Neural cell (in vitro differentiated cells): ENCODE results near the gene TMEM273. TPM values are rescaled to one million over a fixed set of nuclear protein-coding genes. Genes with fewer than 3 reads are reported as not detected.

ENCODE experiments used
- H2AFZ ChIP-seq: fragments of 200-600, 300-800 bp; sonication (generic), shearing (Covaris generic); 2 replicates; pipeline ENCODE4 v1.6.0; 2014; ENCODE audit warnings: low read depth, mild to moderate bottlenecking, antibody characterized with exemption, low read length, moderate library complexity
- H3F3A ChIP-seq: fragments of 200-600 bp; shearing (Covaris generic); 2 replicates; pipeline ENCODE4 v1.6.1; 2016; ENCODE audit warnings: mild to moderate bottlenecking, moderate library complexity, mixed read lengths, antibody characterized with exemption, low read length; ENCODE audit not compliant: insufficient read depth, poor library complexity, severe bottlenecking
- H3K27ac ChIP-seq: fragments of 200-600, 300-800 bp; sonication (generic), shearing (Covaris generic); 2 replicates; pipeline ENCODE4 v1.5.1; 2014; ENCODE audit warnings: mild to moderate bottlenecking, low read length, moderate library complexity
- H3K27me3 ChIP-seq: fragments of 300-800, 200-600 bp; sonication (generic), shearing (Covaris generic); 2 replicates; pipeline ENCODE4 v1.6.0; 2014; ENCODE audit warnings: mild to moderate bottlenecking, low read depth, low read length, moderate library complexity; ENCODE audit not compliant: insufficient read depth
- H3K36me3 ChIP-seq: fragments of 300-800, 200-600 bp; sonication (generic), shearing (Covaris generic); 2 replicates; pipeline ENCODE4 v1.5.1; 2014; ENCODE audit warnings: mild to moderate bottlenecking, antibody characterized with exemption, low read length, moderate library complexity; ENCODE audit not compliant: insufficient read depth
- H3K4me2 ChIP-seq: fragments of 300-800, 200-600 bp; sonication (generic), shearing (Covaris generic); 2 replicates; pipeline ENCODE4 v1.6.0; 2014; ENCODE audit warnings: mild to moderate bottlenecking, low read length
- H3K4me3 ChIP-seq: fragments of 300-800, 200-600 bp; sonication (generic), shearing (Covaris generic); 2 replicates; pipeline ENCODE4 v1.5.1; 2014; ENCODE audit warnings: mild to moderate bottlenecking, low read length, moderate library complexity
- H3K79me2 ChIP-seq: fragments of 200-600 bp; shearing (Covaris generic); replicated peaks from 2 replicates; pipeline ENCODE4 v1.6.0; 2014; ENCODE audit warnings: mild to moderate bottlenecking, low read length, moderate library complexity; ENCODE audit not compliant: insufficient read depth
- H3K9ac ChIP-seq: fragments of 300-800, 200-600 bp; sonication (generic), shearing (Covaris generic); 2 replicates; pipeline ENCODE4 v1.6.1; 2016; ENCODE audit warnings: mild to moderate bottlenecking, low read length, mixed read lengths
- H3K9me2 ChIP-seq: fragments of 200-600 bp; shearing (Covaris generic); 2 replicates; pipeline ENCODE4 v1.6.1; 2016; ENCODE audit warnings: mild to moderate bottlenecking, low read length, mixed read lengths; ENCODE audit not compliant: insufficient read depth
- H3K9me3 ChIP-seq: fragments of 200-600, 300-800 bp; sonication (generic), shearing (Covaris generic); 2 replicates; pipeline ENCODE4 v1.6.1; 2016; ENCODE audit warnings: mild to moderate bottlenecking, mixed run types, low read length, moderate library complexity, mixed read lengths
- H4K20me1 ChIP-seq: fragments of 200-600 bp; shearing (Covaris generic); 2 replicates; pipeline ENCODE4 v1.6.1; 2016; ENCODE audit warnings: mild to moderate bottlenecking, mixed run types; ENCODE audit not compliant: insufficient read depth
- CTCF ChIP-seq: fragments of 450-650 bp; IDR thresholded peaks from 2 replicates; pipeline ENCODE4 v1.5.1; 2014; ENCODE audit warnings: antibody characterized with exemption, mild to moderate bottlenecking, moderate library complexity; ENCODE audit not compliant: poor library complexity, severe bottlenecking
- EP300 ChIP-seq: fragments of 450-650 bp; conservative IDR thresholded peaks from 2 replicates; pipeline ENCODE4 v1.6.1; 2014; ENCODE audit warnings: antibody characterized with exemption, mild to moderate bottlenecking, moderate library complexity; ENCODE audit not compliant: poor library complexity, severe bottlenecking
- EZH2 ChIP-seq: fragments of 200-600, 300-800 bp; shearing (Covaris generic), sonication (generic); IDR thresholded peaks from 2 replicates; pipeline ENCODE4 v1.6.1; 2014; ENCODE audit warnings: antibody characterized with exemption, low read length, borderline replicate concordance, mild to moderate bottlenecking; ENCODE audit not compliant: insufficient read depth, poor library complexity, severe bottlenecking
- MXI1 ChIP-seq: fragments of 450-650 bp; conservative IDR thresholded peaks from 2 replicates; pipeline ENCODE4 v1.6.1; 2014; ENCODE audit warnings: antibody characterized with exemption, mild to moderate bottlenecking; ENCODE audit not compliant: poor library complexity, severe bottlenecking
- POLR2AphosphoS5 ChIP-seq: IDR thresholded peaks from 2 replicates; pipeline ENCODE4 v1.6.1; 2012
- RAD21 ChIP-seq: fragments of 450-650 bp; conservative IDR thresholded peaks from 2 replicates; pipeline ENCODE4 v1.6.1; 2014; ENCODE audit warnings: antibody characterized with exemption, mild to moderate bottlenecking, moderate library complexity
- REST ChIP-seq: IDR thresholded peaks from 2 replicates; pipeline ENCODE4 v1.6.1; 2012; ENCODE audit warnings: borderline replicate concordance
- SMC3 ChIP-seq: fragments of 450-650 bp; conservative IDR thresholded peaks from 2 replicates; pipeline ENCODE4 v1.6.1; 2014; ENCODE audit warnings: antibody characterized with exemption, mild to moderate bottlenecking, moderate library complexity; ENCODE audit not compliant: poor library complexity
- TAF1 ChIP-seq: IDR thresholded peaks from 2 replicates; pipeline ENCODE4 v1.6.1; 2012; ENCODE audit warnings: low read depth
- polyA plus RNA-seq: library from polyadenylated mRNA; depleted of rRNA; stranded (reverse); fragments of >200 nt; gene quantifications from 2 replicates; pipeline ENCODE4 v1.2.3, GENCODE V29; 2014

TMEM273 gene
- polyA plus RNA-seq, 1 donor from 2014 or later: not detected

GRCh38 chr10:49230004-49230403 lies 41.8 kb upstream of the TMEM273 start:
- Histone ChIP-seq H3K9me2 (no peaks in the 10 kb centered on the region), H3K4me2 (no peak overlapping the region), H3K9ac (no peak overlapping the region), H3K9me3 (no peaks in the 10 kb centered on the region), H4K20me1 (no peaks in the 10 kb centered on the region), H3K79me2 (no peaks in the 10 kb centered on the region), H3K27ac (no peak overlapping the region), H3K4me3 (no peak overlapping the region), H2AFZ (no peak overlapping the region), H3F3A (no peaks in the 10 kb centered on the region), H3K27me3 (no peaks in the 10 kb centered on the region), H3K36me3 (no peaks in the 10 kb centered on the region)
- TF ChIP-seq MXI1 (no peak), RAD21 (no peak), REST (no peak), POLR2AphosphoS5 (no peak), TAF1 (no peak), CTCF (no peak), EP300 (no peak), EZH2 (no peak), SMC3 (no peak)

- Histone ChIP-seq H3K79me2 (no peaks in the 10 kb centered on the region), H3K4me2 (no peak overlapping the region), H3K9me2 (no peaks in the 10 kb centered on the region), H3K9ac (no peak overlapping the region), H3K4me3 (no peak overlapping the region), H3K27me3 (no peaks in the 10 kb centered on the region), H3F3A (no peaks in the 10 kb centered on the region), H4K20me1 (no peaks in the 10 kb centered on the region), H3K27ac (no peak overlapping the region), H3K9me3 (no peaks in the 10 kb centered on the region), H3K36me3 (no peaks in the 10 kb centered on the region), H2AFZ (no peak overlapping the region)
- TF ChIP-seq SMC3: no peak
- TF ChIP-seq CTCF: no peak
- no peak for TF ChIP-seq EZH2
- TF ChIP-seq RAD21: no peak
Observed at GRCh38 chr10:49228677-49229076, 40.5 kb upstream of the TMEM273 start.
